ENCODE measurements around the gene PLXNA1.

GRCh38 chr3:126934031-126934531, 48.8 kb upstream of the PLXNA1 start:
- TF ChIP-seq SUZ12 (IDR thresholded peaks at IDR 0.05) (no peak), SP1 (IDR thresholded peaks at IDR 0.05) (no peak), ARNT (IDR thresholded peaks at IDR 0.05) (no peak)
